Pancreas (tissue), 10 donors: ENCODE measurements around the gene RAP1GAP. TPM values are rescaled to one million over a fixed set of nuclear protein-coding genes. Genes with fewer than 3 reads are reported as not detected.
A peak's percentile ranks its signal among the peaks of the same experiment; 100 is the strongest.

Experiments
- ATAC-seq, 4 donors: fragments of 200-7000 bp; cut with Tn5 transposase; one replicate each; pipeline versions ENCODE4 v1.8.0 to v1.9.1; 2020; ENCODE audit warnings: mild to moderate bottlenecking in 4 of 4, moderate library complexity in 4 of 4
- DNase-seq, 6 donors: peaks; one replicate each; pipeline ENCODE4 v3.0.0-alpha.2; 2020
- FAIRE-seq: peaks from 2 replicates; lab custom pipeline; 2012; peaks lifted over from hg19 to GRCh38; lab: Jason Lieb, UNC
- H3K27ac ChIP-seq, 4 donors: fragments of 200-600 bp; sonication (generic); 1 replicate in 3 of 4; 2 replicates in 1 of 4; pipeline versions ENCODE4 v1.5.0 to v1.8.0; 2020
- H3K27me3 ChIP-seq, 4 donors: fragments of 200-600 bp; one replicate each; pipeline ENCODE4 v1.8.0; 2021
- H3K36me3 ChIP-seq, 3 donors: fragments of 200-600 bp; sonication (generic) in 1 of 3; one replicate each; pipeline versions ENCODE4 v1.5.0 to v1.8.0; 2020 to 2021
- H3K4me1 ChIP-seq, 3 donors: fragments of 200-600 bp; one replicate each; pipeline ENCODE4 v1.8.0; 2021
- H3K4me3 ChIP-seq, 4 donors: fragments of 200-600 bp; sonication (generic) in 2 of 4; one replicate each; pipeline versions ENCODE4 v1.5.0 to v1.8.0; 2020 to 2021
- H3K9me3 ChIP-seq, 4 donors: fragments of 200-600 bp; one replicate each; pipeline ENCODE4 v1.8.0; 2021
- WGBS, 2 donors: extraction: QIAGEN DNeasy Blood & Tissue Kit; methylation state at CpG; one replicate each; pipeline ENCODE4 v1.1.7; 2013; 5-methylcytosine and 5-hydroxymethylcytosine counted together
- intact Hi-C, 3 donors: fragments of 100-400 bp; cut with DNase I; formaldehyde crosslinking; loops; one replicate each; pipeline versions ENCODE4 v1.11.1 to v1.14.2; 2022
- polyA plus RNA-seq, 2 donors: library from polyadenylated mRNA; stranded (reverse); fragments of 200-250 nt; gene quantifications; one replicate each; pipeline ENCODE4 v1.2.3, GENCODE V29; 2013
- total RNA-seq, 6 donors: library from RNA; stranded (reverse); fragmentation: NEBNext Ultra II Directional in 4 of 6; extraction: Animal tissue kit (Norgen Biotek cat#: 25700) in 4 of 6; gene quantifications; one replicate each; pipeline versions ENCODE4 v1.2.1 to v1.2.4, GENCODE V29; 2021 to 2023
- TF ChIP-seq, protein P1 (sequence below), 4 donors: fragments of 200-600 bp; sonication (generic) in 3 of 4; IDR thresholded peaks; one replicate each; pipeline versions ENCODE4 v1.5.0 to v1.8.0; 2021; ENCODE audit warnings: antibody characterized with exemption in 4 of 4
- donor health status: healthy with polysubstance abuse.
- donor health status: DM: no; HTN: no; CAD: no; lungs with moderate emphysema.
- donor health status: DM: no; HTN: no; CAD: no.
- donor health status: control.
- donor health status: control.
- donor health status: Bipolar disorder and iron deficiency.
- donor health status: DM: yes; HTN: yes; CAD: no.
- donor health status: DM: no; HTN: no; CAD: no.
- donor health status: DM: no; HTN: no; CAD: no.
- donor health status: DM: yes; HTN: yes; CAD: no.

RAP1GAP gene
- total and polyA plus RNA-seq, 8 donors = 53.4 to 100 (median 73.0) TPM

DNA sequence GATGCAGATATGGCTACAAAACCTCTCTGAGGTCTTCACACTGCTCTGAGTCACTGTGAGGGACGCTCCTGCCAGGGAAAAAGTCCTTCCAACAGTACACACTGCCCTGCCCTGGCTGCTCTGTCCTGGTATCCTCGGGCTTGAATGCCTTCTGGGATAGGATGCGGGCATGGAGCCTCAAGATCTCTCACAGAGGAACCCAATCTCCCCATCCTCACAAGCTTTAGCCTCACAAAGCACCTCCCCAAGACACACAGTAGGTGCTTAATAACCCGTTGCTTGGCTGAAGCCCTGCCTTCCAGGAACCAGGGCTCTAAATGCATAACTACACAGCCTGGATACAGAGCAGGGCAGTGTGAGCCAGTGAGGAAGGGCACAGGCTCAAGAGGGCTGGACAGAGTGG is 9.2 kb downstream of the RAP1GAP start:
- ATAC-seq (peak in 1 of 4 donors; percentile 1), DNase-seq (peak in 3 of 6 donors; percentile 2 to 22 (median 9)), FAIRE-seq (no peak)
- no peaks in the 10 kb centered on the region for H3K27me3 ChIP-seq
- TF ChIP-seq, protein P1, sequence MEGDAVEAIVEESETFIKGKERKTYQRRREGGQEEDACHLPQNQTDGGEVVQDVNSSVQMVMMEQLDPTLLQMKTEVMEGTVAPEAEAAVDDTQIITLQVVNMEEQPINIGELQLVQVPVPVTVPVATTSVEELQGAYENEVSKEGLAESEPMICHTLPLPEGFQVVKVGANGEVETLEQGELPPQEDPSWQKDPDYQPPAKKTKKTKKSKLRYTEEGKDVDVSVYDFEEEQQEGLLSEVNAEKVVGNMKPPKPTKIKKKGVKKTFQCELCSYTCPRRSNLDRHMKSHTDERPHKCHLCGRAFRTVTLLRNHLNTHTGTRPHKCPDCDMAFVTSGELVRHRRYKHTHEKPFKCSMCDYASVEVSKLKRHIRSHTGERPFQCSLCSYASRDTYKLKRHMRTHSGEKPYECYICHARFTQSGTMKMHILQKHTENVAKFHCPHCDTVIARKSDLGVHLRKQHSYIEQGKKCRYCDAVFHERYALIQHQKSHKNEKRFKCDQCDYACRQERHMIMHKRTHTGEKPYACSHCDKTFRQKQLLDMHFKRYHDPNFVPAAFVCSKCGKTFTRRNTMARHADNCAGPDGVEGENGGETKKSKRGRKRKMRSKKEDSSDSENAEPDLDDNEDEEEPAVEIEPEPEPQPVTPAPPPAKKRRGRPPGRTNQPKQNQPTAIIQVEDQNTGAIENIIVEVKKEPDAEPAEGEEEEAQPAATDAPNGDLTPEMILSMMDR (IDR thresholded peaks at IDR 0.05) = no peak
- 47 to 48% methylated on average over 4 of the region's 4 CpGs for WGBS, 2 donors
- no peak overlapping the region for H3K4me3 ChIP-seq
- H3K9me3 ChIP-seq = no peaks in the 10 kb centered on the region
- H3K27ac ChIP-seq = no peak overlapping the region
- intact Hi-C loops = loop anchor here in 2 of 3 donors (5.0 to 10.0 kb wide), 3 partner anchors 145 to 285 kb away; partner anchors contain the start of gene ALPL (in 1 of the 2)
- H3K4me1 ChIP-seq = peaks cover 0 to 12% (median 0%) of the 10 kb centered on the region in 3 donors
- no peaks in the 10 kb centered on the region for H3K36me3 ChIP-seq

DNA sequence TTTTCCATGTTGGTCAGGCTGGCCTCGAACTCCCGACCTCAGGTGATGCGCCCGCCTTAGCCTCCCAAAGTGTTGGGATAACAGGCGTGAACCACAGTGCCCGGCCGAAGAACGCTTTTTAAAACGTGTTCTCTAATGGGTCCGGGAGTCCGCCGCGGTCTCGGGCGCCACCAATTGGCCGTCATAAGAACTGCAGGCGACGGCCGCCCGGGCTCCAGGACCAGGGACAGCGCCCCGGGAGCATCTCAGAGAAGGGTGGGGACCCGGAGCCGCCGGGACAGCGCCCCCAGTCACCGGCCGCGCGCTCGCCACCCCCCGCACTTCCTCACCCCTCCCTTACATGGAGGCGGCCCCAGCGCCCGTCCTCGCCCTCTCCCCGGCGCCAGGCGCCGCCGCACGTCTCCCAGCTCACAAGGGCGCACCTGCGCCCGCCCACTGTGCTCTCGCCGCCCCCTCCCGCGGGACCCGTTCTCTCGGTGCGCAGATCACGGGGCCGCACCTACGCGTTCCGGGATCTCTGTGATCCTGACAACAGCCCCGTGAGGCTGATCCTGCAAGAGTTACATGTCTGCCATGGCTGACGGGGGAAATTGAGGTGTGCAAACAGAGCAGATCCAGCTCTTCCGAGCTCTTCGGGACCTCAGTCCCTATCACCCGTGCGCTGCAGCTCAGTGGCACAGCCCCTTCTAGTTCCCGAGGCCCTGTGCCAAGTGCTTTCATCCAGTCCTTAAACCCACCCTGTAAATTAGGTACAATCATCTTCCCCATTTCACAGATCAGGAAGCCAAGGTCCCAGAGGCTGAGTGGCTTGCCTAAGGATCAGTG is 9.8 kb downstream of the RAP1GAP start:
- WGBS, 2 donors = 1 to 2% methylated on average over 39 to 64 of the region's 64 CpGs
- H3K4me1 ChIP-seq = peaks cover 0 to 12% (median 0%) of the 10 kb centered on the region in 3 donors
- peak overlapping the region in 1 of 4 donors; percentile 23 for H3K4me3 ChIP-seq
- H3K36me3 ChIP-seq = no peaks in the 10 kb centered on the region
- FAIRE-seq (no peak), DNase-seq (peak; percentile 63 to 94 (median 86)), ATAC-seq (peak; percentile 81 to 91 (median 90))
- H3K9me3 ChIP-seq = no peaks in the 10 kb centered on the region
- intact Hi-C loops = loop anchor here in 1 of 3 donors (10.0 kb wide), 2 partner anchors 145 to 285 kb away; no protein-coding TSS in a partner anchor
- no peaks in the 10 kb centered on the region for H3K27me3 ChIP-seq
- no peak overlapping the region for H3K27ac ChIP-seq
- TF ChIP-seq, protein P1 (IDR thresholded peaks at IDR 0.05) = peak; percentile 93 to 98 (median 96)

DNA sequence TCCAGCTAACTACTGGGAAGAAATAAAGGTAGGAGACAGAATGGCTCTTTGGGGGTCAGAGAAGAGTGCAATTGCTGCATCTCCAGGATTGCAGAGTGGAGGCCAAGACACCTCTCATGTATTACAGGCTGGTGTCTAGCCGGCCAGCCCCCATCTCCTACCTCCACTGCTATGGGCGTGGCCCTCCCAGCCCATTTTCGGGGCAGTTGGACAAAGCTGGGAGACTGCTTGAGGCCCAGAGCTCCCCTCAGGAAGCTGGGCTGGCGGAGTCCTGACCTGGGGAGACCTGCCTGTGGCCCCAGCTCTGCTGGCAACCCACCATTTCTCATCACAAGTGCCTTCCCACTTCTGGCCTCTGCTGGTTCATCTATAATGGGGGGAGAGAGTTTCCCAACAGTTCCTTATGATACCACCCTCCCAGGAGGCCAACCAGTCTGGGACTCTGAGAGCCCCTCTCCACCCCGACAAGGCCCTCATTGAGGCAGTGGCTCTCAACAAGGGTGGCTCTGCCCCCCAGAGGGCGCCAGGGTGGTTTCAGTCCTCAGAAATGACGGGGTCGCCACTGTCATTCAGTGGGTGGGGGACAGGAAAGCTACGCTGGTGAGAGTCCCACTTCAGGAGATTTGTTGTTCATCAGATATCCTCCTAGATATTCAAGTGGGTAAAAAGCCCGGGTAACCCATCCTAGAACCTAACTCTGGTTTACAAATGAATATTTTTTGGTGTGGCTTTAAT is 11.5 kb downstream of the RAP1GAP start:
- DNase-seq (peak in 1 of 6 donors; percentile 27), FAIRE-seq (no peak), ATAC-seq (no peak)
- H3K27me3 ChIP-seq = no peaks in the 10 kb centered on the region
- no peaks in the 10 kb centered on the region for H3K9me3 ChIP-seq
- H3K4me3 ChIP-seq = no peak overlapping the region
- no peaks in the 10 kb centered on the region for H3K36me3 ChIP-seq
- WGBS, 2 donors = 78% methylated on average over 10 of the region's 10 CpGs
- TF ChIP-seq, protein P1 (IDR thresholded peaks at IDR 0.05) = no peak
- intact Hi-C loops = loop anchor here in 1 of 3 donors (10.0 kb wide), 2 partner anchors 143 to 283 kb away; no protein-coding TSS in a partner anchor
- peaks cover 0 to 12% (median 0%) of the 10 kb centered on the region in 3 donors for H3K4me1 ChIP-seq
- no peak overlapping the region for H3K27ac ChIP-seq

DNA sequence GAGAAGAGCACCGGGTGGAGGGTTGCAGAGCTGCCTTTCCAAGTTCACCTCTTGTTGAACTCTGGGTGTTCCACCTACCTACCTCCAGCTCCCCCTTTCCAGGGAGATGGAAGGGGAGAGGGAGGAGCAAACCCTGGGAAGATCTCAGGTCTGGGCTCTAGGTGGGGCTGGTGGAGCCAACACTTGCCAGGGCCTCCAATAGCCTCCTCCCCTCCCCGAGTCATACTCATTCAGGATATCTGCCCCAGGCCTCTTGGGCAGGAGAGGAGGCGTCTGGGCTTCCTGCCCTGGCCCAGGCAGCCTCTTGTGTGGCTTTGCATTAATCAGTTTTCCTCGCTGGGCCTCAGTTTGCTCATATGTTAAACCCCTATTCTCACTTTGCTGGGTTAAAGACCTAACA is 13.4 kb downstream of the RAP1GAP start:
- no peaks in the 10 kb centered on the region for H3K27me3 ChIP-seq
- H3K27ac ChIP-seq = no peak overlapping the region
- H3K4me3 ChIP-seq = no peak overlapping the region
- 53 to 54% methylated on average over 4 of the region's 4 CpGs for WGBS, 2 donors
- peak in 1 of 6 donors; percentile 39 for DNase-seq
- H3K36me3 ChIP-seq = no peaks in the 10 kb centered on the region
- H3K9me3 ChIP-seq = no peaks in the 10 kb centered on the region
- H3K4me1 ChIP-seq = peaks cover 4 to 18% (median 6%) of the 10 kb centered on the region in 3 donors
- TF ChIP-seq, protein P1 (IDR thresholded peaks at IDR 0.05) = no peak
- intact Hi-C loops = loop anchor here in 1 of 3 donors (10.0 kb wide), 2 partner anchors 141 to 281 kb away; no protein-coding TSS in a partner anchor
- peak in 3 of 4 donors; percentile 13 to 50 (median 16) for ATAC-seq
- FAIRE-seq = no peak
